HUES64 (cell line): ENCODE data around the gene C20orf202.

ENCODE experiments used
- H3K27ac ChIP-seq: 2 replicates; pipeline ENCODE4 v1.7.0; 2013; ENCODE audit warnings: low read depth, low read length, inconsistent platforms
- H3K27me3 ChIP-seq: 2 replicates; pipeline ENCODE4 v1.6.1; 2013; ENCODE audit warnings: mild to moderate bottlenecking, low read length; ENCODE audit not compliant: insufficient read depth
- H3K36me3 ChIP-seq: 2 replicates; pipeline ENCODE4 v1.6.1; 2013; ENCODE audit warnings: mild to moderate bottlenecking, low read length; ENCODE audit not compliant: insufficient read depth
- H3K4me1 ChIP-seq: 2 replicates; pipeline ENCODE4 v1.6.1; 2013; ENCODE audit warnings: mild to moderate bottlenecking, low read length, moderate library complexity; ENCODE audit not compliant: insufficient read depth
- H3K4me3 ChIP-seq: 2 replicates; pipeline ENCODE4 v1.5.1; 2013; ENCODE audit warnings: mild to moderate bottlenecking, low read length, moderate library complexity
- H3K9ac ChIP-seq: 2 replicates; pipeline ENCODE4 v1.6.1; 2013; ENCODE audit warnings: mild to moderate bottlenecking, low read depth, low read length
- H3K9me3 ChIP-seq: 2 replicates; pipeline ENCODE4 v1.6.1; 2013; ENCODE audit warnings: low read depth, low read length; ENCODE audit not compliant: insufficient read depth
- WGBS: fragments of 150-250, 120-280 bp; methylation state at CpG from one replicate; pipeline ENCODE4 v1.1.7; 2013; ENCODE audit warnings: missing lambda C conversion rate; 5-methylcytosine and 5-hydroxymethylcytosine counted together

C20orf202 gene

GRCh38 chr20:1166948-1167720, 36.1 kb upstream of the C20orf202 start:
- Histone ChIP-seq H3K4me1 (no peaks in the 10 kb centered on the region), H3K27me3 (no peaks in the 10 kb centered on the region), H3K4me3 (no peak overlapping the region), H3K9ac (no peak overlapping the region), H3K36me3 (peaks cover 84% of the 10 kb centered on the region), H3K27ac (no peak overlapping the region), H3K9me3 (no peaks in the 10 kb centered on the region)
- WGBS, result 100% methylated on average over 1 of the region's 1 CpG

DNA sequence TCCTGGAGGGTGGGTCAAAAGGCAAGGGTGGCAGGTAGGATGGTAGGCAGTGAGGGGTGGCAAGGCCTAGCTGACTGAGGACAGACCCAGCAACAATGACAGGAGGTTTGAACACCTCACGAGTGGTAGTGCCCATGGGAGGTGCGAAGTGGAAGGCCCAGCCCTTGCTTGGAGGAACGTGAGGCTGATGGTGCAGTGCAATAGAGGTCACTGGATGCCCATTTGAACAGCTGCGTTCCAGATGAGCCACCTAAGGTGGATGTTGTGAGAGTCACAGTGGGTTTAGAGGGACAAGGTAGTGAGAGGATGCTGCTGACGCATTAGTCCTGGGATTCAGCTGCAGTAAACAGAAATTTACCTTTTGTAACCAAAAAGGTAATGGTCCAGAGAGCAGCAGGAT, 34.0 kb upstream of the C20orf202 start:
- no peak overlapping the region for H3K9ac ChIP-seq
- H3K27ac ChIP-seq, result no peak overlapping the region
- H3K9me3 ChIP-seq, result no peaks in the 10 kb centered on the region
- H3K4me1 ChIP-seq, result no peaks in the 10 kb centered on the region
- no peak overlapping the region for H3K4me3 ChIP-seq
- H3K27me3 ChIP-seq, result no peaks in the 10 kb centered on the region
- peaks cover 67% of the 10 kb centered on the region for H3K36me3 ChIP-seq
- 93% methylated on average over 5 of the region's 5 CpGs for WGBS

- Histone ChIP-seq H3K9me3 (no peaks in the 10 kb centered on the region), H3K27me3 (no peaks in the 10 kb centered on the region), H3K36me3 (peaks cover 44% of the 10 kb centered on the region), H3K4me1 (no peaks in the 10 kb centered on the region), H3K4me3 (no peak overlapping the region), H3K9ac (no peak overlapping the region), H3K27ac (no peak overlapping the region)
- 69% methylated on average over 4 of the region's 4 CpGs for WGBS
Observed at GRCh38 chr20:1171461-1172093, 31.7 kb upstream of the C20orf202 start.

- Histone ChIP-seq H3K9ac (no peak overlapping the region), H3K9me3 (no peaks in the 10 kb centered on the region), H3K27ac (no peak overlapping the region), H3K4me3 (no peak overlapping the region), H3K36me3 (peaks cover 22% of the 10 kb centered on the region), H3K4me1 (no peaks in the 10 kb centered on the region), H3K27me3 (no peaks in the 10 kb centered on the region)
- WGBS, result 87% methylated on average over 4 of the region's 4 CpGs
Observed at GRCh38 chr20:1173698-1174097, 29.6 kb upstream of the C20orf202 start.

GRCh38 chr20:1174787-1175186, 28.5 kb upstream of the C20orf202 start:
- Histone ChIP-seq H3K9ac (no peak overlapping the region), H3K4me3 (no peak overlapping the region), H3K27me3 (no peaks in the 10 kb centered on the region), H3K9me3 (no peaks in the 10 kb centered on the region), H3K27ac (no peak overlapping the region), H3K36me3 (peaks cover 13% of the 10 kb centered on the region), H3K4me1 (no peaks in the 10 kb centered on the region)
- 93% methylated on average over 8 of the region's 8 CpGs for WGBS

- H3K4me3 ChIP-seq, result no peak overlapping the region
- H3K27me3 ChIP-seq, result peaks cover 7% of the 10 kb centered on the region; the same call in 1 of the 2 replicates
- WGBS, result 76% methylated on average over 5 of the region's 5 CpGs
- H3K9ac ChIP-seq, result no peak overlapping the region
- no peaks in the 10 kb centered on the region for H3K36me3 ChIP-seq
- no peaks in the 10 kb centered on the region for H3K9me3 ChIP-seq
- H3K4me1 ChIP-seq, result no peaks in the 10 kb centered on the region
- no peak overlapping the region for H3K27ac ChIP-seq
Observed at GRCh38 chr20:1177680-1178079, 25.6 kb upstream of the C20orf202 start.

DNA sequence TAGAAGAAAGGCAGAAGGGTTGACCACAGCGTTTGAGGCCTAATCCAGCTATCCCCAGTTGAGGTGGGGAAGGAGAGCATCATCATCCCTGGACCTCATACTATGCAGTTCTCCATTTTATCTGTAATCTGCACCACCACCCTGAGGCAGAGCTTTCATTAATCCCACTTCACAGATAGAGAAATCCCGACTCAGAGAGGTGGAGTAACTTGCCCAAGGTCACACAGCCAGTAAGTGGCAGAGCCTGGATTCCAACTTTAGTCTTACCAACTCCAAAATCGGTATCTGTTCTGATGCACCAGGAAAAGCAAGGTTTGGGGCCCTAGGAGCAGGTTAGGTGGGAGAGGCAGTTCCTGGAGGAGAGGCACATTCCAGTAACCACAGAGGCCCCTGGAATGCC, 25.2 kb upstream of the C20orf202 start:
- 94% methylated on average over 3 of the region's 3 CpGs for WGBS

GRCh38 chr20:1178623-1179022, 24.6 kb upstream of the C20orf202 start:
- Histone ChIP-seq H3K4me3 (no peak overlapping the region), H3K36me3 (no peaks in the 10 kb centered on the region)
- 90% methylated on average over 3 of the region's 3 CpGs for WGBS

More for the DNA sequence above, 25.2 kb upstream of the C20orf202 start:
- Histone ChIP-seq H3K4me1 (no peaks in the 10 kb centered on the region), H3K36me3 (no peaks in the 10 kb centered on the region), H3K4me3 (no peak overlapping the region), H3K9ac (no peak overlapping the region), H3K27me3 (peaks cover 11% of the 10 kb centered on the region), H3K9me3 (no peaks in the 10 kb centered on the region), H3K27ac (no peak overlapping the region)

GRCh38 chr20:1180949-1181348, 22.3 kb upstream of the C20orf202 start:
- peaks cover 33% of the 10 kb centered on the region for H3K27me3 ChIP-seq
- no peak overlapping the region for H3K27ac ChIP-seq
- 95% methylated on average over 27 of the region's 27 CpGs for WGBS
- H3K9me3 ChIP-seq, result no peaks in the 10 kb centered on the region
- H3K4me3 ChIP-seq, result no peak overlapping the region
- no peaks in the 10 kb centered on the region; the same call in 1 of the 2 replicates for H3K4me1 ChIP-seq
- H3K36me3 ChIP-seq, result no peaks in the 10 kb centered on the region
- no peak overlapping the region for H3K9ac ChIP-seq

More at GRCh38 chr20:1178623-1179022, 24.6 kb upstream of the C20orf202 start:
- no peak overlapping the region for H3K9ac ChIP-seq
- no peak overlapping the region for H3K27ac ChIP-seq
- peaks cover 16% of the 10 kb centered on the region for H3K27me3 ChIP-seq
- H3K4me1 ChIP-seq, result no peaks in the 10 kb centered on the region
- H3K9me3 ChIP-seq, result no peaks in the 10 kb centered on the region

DNA sequence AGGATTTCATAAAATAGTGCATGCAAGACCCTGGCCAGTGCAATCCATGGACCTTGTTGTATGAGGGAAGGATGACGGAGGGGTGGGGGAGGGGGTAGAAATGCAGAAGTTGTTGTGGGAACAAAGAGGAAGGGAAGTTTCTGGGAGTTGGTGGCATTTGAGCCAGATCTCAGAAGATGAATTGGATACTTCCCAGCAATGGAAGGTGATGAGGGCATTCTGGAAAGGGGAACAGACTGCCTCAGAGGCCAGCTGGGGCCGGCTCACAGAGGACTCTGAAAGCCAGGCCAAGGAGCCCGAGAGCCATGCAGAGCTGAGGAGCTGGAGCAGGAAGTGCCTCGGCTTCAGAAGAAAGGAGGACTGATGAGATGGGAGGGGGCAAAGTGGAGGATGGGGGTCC, 21.1 kb upstream of the C20orf202 start:
- peaks cover 42% of the 10 kb centered on the region for H3K27me3 ChIP-seq
- H3K4me1 ChIP-seq, result peaks cover 2% of the 10 kb centered on the region
- no peak overlapping the region for H3K9ac ChIP-seq
- H3K9me3 ChIP-seq, result no peaks in the 10 kb centered on the region
- H3K36me3 ChIP-seq, result no peaks in the 10 kb centered on the region
- 72% methylated on average over 4 of the region's 4 CpGs for WGBS
- no peak overlapping the region for H3K27ac ChIP-seq
- H3K4me3 ChIP-seq, result no peak overlapping the region

- peaks cover 11% of the 10 kb centered on the region for H3K4me1 ChIP-seq
- H3K4me3 ChIP-seq, result no peak overlapping the region
- no peaks in the 10 kb centered on the region for H3K36me3 ChIP-seq
- peaks cover 45% of the 10 kb centered on the region for H3K27me3 ChIP-seq
- no peaks in the 10 kb centered on the region for H3K9me3 ChIP-seq
- 97% methylated on average over 6 of the region's 6 CpGs for WGBS
- H3K9ac ChIP-seq, result no peak overlapping the region
- no peak overlapping the region for H3K27ac ChIP-seq
Observed at GRCh38 chr20:1183153-1183552, 20.1 kb upstream of the C20orf202 start.
